GM08714 (cell line): Measurements from ENCODE around the gene CHN1.

Experiments used
- H3K4me3 ChIP-seq: fragments of 200-500 bp; sonication (Bioruptor generic); 2 replicates; pipeline ENCODE4 v1.5.1; 2014; ENCODE audit warnings: mild to moderate bottlenecking, low read length, inconsistent platforms
- ZNF274 ChIP-seq: IDR thresholded peaks from 2 replicates; pipeline ENCODE4 v1.6.1; 2012; ENCODE audit warnings: mild to moderate bottlenecking, low read depth, low read length

The CHN1 gene

GRCh38 chr2:174863183-174863582, 142.0 kb downstream of the CHN1 start:
- no peak overlapping the region for H3K4me3 ChIP-seq
- TF ChIP-seq ZNF274 = no peak

GRCh38 chr2:174859563-174860169, 145.5 kb downstream of the CHN1 start:
- TF ChIP-seq ZNF274 = no peak

GRCh38 chr2:174858745-174859144, 146.4 kb downstream of the CHN1 start:
- no peak for TF ChIP-seq ZNF274
- no peak overlapping the region for H3K4me3 ChIP-seq

More at GRCh38 chr2:174859563-174860169, 145.5 kb downstream of the CHN1 start:
- H3K4me3 ChIP-seq = no peak overlapping the region

DNA sequence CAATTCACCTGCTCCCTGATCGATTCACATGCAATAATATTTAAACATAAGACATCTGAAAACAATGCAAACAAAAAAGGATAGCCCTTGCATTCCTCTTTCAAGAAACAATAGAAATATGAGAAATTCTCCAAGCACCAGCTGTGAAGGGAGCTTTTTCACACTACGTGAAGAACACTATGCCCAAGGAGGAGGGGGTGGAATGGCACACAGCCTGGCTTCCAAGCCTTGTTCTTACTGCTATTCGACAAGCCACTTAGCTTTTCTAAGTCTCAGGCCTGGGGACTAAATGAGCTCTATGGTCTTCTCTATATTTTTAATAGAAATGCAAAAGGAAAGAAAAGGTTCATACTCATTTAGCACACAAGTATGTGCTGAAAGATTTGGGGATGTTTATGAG, 148.7 kb downstream of the CHN1 start:
- no peak for TF ChIP-seq ZNF274
- no peak overlapping the region for H3K4me3 ChIP-seq

DNA sequence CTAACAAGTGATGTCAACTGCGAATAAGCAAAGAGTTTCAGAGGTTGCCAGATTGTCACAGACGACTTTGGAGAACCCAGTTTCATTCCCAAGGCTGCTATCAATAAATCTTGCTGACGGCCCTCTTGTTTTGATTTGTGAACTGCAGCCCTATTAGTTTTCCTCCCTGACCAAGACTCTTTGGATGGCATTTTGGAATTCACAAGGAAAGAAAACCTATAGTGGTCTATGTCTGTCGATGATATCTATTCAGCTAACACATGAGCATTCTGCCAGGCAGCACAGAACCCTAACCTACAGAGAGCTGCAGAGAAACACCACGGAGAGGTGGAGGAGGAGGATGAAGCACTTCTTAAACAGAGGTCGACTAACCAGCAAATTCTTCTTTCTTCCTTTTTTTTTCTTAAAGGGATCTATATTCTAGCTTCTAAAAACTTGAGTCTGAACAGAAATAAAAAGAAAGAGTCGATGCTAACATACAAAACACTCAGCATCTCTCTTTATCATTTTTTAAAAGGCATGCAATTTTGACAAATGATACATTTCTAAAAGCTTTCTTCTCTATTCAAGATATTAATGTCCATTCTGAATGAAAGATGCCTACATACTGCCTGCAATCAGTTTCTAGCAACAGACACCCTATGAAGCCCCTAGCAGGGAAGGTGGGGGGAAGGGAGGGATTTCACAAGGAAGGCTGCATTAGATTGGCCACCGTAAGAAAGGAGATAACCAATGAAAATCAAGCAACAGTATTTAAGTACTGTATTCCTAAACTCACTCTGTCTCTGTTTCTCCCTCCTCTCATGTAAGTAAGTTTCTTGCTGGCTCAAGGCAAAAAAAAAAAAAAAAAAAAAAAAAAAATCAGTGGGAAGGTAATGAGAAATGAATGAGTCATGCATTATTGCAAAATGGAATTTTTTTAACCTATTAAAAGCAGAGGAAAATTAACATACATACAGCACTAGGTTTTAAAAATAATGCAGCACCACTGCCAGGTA, 157.9 kb downstream of the CHN1 start:
- H3K4me3 ChIP-seq = peak overlapping the region; percentile 31; the same call in 1 of the 2 replicates
- TF ChIP-seq ZNF274 = no peak

DNA sequence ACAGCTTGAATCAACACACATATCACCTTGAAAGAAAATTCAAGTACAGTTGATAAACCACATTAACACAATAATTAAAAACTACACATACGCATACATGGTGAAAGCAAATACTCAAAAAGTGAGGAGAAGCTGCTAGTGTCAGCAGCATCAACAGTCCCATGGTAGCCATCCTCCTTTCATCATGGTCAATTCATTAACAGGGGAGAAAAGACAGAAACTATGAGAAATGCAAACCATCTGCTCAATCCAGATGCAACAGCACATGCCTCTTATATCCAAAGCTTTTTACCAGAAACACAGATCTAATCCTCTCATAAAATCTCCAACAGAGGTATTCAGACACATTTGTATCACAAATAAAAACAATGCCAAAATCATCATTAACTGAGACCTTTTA, 159.0 kb downstream of the CHN1 start:
- no peak overlapping the region for H3K4me3 ChIP-seq
- no peak for TF ChIP-seq ZNF274

DNA sequence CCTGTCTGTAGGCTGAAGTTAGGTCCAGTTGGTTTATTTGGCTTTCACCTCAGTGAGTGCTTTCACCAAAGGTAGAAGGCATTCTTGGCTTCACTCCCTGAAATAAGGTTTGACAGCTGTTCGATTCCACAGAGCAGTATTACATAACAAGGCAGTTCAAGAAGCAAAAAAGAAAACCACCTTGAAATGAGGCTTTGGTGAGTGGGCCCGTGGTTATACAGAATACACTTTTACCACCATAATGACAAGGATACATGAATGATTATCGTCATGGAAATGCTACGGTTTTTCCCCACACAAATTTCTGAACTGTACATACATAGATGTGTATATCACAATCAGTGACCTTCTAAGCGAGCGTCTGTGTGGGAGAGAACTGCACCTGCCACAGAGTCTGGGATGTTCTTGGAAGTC, 160.9 kb downstream of the CHN1 start:
- TF ChIP-seq ZNF274 = no peak
- H3K4me3 ChIP-seq = no peak overlapping the region

GRCh38 chr2:174842496-174842895, 162.7 kb downstream of the CHN1 start:
- no peak for TF ChIP-seq ZNF274
- no peak overlapping the region for H3K4me3 ChIP-seq

DNA sequence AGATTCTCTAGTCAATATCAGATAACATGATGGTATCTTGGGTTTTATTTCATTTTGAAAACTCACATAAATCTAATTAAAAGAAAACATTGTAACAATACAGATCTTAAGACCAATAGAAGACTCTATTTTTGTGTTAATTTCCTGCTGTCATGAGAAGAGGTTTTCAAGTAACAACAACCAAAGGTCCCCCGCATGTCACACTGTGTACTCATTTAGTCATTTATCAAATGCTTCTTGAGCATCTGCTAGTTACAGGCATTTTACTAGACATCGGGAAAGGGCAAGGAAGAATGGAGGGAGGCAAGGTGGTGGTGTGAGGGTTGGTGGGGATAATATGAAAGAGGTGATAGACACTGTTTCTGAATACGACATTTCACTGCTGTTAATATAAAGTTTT, 163.2 kb downstream of the CHN1 start:
- TF ChIP-seq ZNF274 = no peak
- H3K4me3 ChIP-seq = no peak overlapping the region

DNA sequence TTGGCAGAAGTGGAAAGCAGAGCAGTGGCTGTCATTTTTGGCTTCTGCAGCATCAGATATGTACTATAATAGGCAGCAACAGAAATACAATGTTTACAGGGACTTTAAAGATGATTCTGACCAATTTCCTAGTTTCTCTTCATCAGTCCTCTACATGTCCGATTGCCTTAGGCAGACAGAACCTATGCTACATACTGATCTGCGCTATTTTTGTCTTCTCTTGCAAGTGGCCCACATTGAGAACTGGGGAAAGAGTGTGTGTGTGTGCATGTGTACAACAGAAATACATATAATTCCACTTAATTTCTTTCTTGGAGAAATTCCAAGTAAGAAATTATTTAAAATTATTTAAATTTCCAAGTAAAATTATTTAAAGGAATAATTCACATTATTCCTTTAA, 163.8 kb downstream of the CHN1 start:
- no peak overlapping the region for H3K4me3 ChIP-seq
- TF ChIP-seq ZNF274 = no peak

DNA sequence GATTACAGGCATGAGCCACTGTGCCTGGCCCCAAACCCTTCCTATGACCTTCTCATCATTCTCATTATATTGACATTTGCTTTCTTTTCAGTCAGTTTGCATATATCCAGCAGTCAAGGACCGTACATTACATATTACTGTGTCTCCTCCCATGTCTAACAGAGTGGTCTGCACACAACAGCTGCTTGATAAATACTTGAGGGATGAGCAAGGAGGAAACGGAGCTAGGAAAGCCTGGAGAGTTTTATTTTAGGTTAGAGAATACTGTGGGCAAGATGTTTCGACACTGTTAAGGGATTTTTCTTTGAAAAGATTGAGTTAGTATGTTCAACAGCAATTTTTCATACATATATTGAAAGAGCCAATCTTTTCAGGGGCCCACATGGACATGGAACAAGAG, 164.7 kb downstream of the CHN1 start:
- TF ChIP-seq ZNF274 = no peak
- H3K4me3 ChIP-seq = no peak overlapping the region

DNA sequence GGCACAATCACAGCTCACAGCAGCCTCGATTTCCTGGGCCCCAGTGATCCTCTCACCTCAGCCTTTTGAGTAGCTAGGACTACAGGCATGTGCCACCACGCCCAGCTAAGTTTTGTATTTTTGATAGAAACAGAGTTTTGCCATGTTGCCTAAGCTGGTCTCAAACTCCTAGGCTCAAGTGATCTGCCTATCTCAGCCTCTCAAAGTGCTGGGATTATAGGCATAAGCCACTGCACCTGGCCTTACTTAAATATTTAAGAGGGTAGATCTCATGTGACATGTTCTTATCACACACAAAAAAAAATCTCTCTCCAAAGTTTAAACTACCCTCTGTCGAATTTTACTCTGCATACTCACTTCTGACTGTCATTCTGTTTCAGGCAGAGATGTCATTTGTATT, 165.5 kb downstream of the CHN1 start:
- no peak for TF ChIP-seq ZNF274
- H3K4me3 ChIP-seq = no peak overlapping the region

GRCh38 chr2:174836995-174837390, 168.2 kb downstream of the CHN1 start:
- no peak for TF ChIP-seq ZNF274
- no peak overlapping the region for H3K4me3 ChIP-seq

GRCh38 chr2:174836377-174836994, 168.7 kb downstream of the CHN1 start:
- H3K4me3 ChIP-seq = no peak overlapping the region
- no peak for TF ChIP-seq ZNF274
